ENCODE data around the gene NR2F1-AS1.

Gene NR2F1-AS1

DNA sequence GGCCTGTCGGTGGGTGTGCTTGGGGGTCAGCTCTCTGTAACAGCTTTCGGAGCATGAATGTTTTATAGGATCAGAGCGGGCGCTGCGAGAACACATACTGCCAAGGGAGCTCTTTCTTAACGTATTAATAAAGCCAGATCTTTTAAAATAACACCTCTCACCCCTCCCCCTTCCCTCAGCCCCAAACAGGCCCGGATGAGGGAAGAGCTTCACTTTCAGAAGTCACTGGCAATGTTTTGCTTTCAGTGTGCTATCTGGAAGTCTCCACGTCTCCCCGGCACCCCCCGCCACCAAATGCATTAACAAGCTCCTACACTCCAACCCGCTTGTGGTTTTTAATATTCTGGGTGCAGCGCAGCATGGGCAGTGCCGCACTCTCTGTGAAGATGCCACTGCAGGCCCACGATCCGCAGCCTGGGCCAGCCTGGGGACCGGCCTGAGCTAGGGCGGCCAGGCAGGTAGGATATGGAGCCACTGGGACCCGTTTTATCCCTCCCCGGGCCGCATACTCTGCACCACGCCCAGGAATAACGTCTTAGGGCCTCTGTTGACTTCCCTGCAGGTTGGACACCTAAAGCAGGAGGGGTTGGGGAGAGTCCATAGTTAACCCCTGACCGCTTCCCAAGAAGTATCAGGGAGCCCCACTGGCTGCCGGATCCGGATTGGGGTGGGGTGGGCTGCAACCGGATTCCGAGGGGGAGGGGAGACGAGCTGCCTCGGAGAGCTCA lies 14.6 kb upstream of the NR2F1-AS1 start:
- in situ Hi-C loops (cut with HindIII; ENCODE audit: low sequenced_read_pairs): no loop called here
- DNase-seq (ENCODE audit: low read depth, low spot score): peak; percentile 77
- H3K4me3 ChIP-seq (ENCODE audit: low read depth, low read length): no peak overlapping the region
- TF ChIP-seq, protein P1, sequence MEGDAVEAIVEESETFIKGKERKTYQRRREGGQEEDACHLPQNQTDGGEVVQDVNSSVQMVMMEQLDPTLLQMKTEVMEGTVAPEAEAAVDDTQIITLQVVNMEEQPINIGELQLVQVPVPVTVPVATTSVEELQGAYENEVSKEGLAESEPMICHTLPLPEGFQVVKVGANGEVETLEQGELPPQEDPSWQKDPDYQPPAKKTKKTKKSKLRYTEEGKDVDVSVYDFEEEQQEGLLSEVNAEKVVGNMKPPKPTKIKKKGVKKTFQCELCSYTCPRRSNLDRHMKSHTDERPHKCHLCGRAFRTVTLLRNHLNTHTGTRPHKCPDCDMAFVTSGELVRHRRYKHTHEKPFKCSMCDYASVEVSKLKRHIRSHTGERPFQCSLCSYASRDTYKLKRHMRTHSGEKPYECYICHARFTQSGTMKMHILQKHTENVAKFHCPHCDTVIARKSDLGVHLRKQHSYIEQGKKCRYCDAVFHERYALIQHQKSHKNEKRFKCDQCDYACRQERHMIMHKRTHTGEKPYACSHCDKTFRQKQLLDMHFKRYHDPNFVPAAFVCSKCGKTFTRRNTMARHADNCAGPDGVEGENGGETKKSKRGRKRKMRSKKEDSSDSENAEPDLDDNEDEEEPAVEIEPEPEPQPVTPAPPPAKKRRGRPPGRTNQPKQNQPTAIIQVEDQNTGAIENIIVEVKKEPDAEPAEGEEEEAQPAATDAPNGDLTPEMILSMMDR (IDR thresholded peaks at IDR 0.05; ENCODE audit: low read depth, low read length): no peak

DNA sequence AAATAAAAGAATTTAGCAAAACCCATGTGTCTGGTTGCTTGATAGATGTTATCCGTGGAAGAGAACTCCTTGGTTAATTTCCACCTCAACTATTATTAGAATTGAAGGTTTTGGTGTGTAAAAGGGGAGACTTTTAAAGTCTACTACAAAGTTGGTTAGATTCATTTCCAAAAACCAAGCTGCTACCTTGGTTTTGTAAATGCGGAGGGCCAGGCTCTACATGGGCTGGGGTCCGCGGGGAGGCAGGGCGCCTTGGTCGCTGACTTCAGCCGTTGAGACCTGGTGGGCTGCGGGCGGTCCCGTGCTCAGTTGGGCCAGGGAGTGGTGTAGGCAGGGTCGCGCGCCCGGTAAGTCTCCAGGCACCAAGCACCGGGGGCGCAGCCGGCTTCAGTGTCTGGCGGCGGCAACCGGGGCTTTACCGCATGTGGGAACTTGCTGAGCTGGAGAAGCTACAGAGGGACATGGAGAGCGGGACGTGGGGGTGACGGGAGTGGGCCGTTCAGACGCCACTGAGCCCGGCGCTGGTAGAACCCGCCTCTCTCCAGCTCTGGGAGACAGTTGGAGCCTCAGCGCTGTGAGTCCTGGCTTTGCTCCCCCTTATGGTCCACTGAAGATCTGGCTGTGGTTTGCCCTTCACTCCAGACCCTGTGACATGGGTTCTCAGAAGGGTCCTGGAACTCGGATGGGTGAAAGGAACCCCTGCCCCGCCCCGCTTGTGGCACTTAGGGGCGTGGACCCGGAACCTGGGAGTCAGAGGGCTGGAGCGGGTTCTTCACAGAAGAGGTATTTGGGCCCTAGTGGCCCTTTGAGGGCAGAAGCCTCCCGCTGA lies 13.8 kb upstream of the NR2F1-AS1 start:
- DNase-seq (ENCODE audit: low read depth, low spot score): peak; percentile 66
- H3K4me3 ChIP-seq (ENCODE audit: low read depth, low read length): no peak overlapping the region
- TF ChIP-seq, protein P1 (IDR thresholded peaks at IDR 0.05; ENCODE audit: low read depth, low read length): peak; percentile 6
- in situ Hi-C loops (cut with HindIII; ENCODE audit: low sequenced_read_pairs): no loop called here

DNA sequence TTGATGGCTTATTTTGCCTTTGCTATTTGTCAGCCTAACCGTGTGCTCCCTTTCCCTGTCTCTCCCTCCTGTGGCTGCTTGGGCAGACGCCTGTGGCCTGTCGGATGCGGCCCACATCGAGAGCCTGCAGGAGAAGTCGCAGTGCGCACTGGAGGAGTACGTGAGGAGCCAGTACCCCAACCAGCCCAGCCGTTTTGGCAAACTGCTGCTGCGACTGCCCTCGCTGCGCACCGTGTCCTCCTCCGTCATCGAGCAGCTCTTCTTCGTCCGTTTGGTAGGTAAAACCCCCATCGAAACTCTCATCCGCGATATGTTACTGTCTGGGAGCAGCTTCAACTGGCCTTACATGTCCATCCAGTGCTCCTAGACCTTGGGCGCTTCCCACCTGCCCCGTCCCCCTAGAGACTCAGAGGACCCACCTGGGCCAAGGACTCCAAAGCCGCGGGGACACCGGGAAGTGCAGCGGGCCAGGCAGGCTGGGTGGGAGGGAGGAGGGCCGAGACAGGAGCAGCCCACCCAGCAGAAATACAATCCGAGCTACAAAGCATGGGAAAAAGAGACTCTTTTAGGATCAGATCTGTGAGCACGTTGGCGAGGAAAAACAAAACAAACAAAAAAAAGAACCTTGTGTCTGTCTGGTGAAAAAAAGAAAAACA lies 12.6 kb upstream of the NR2F1-AS1 start:
- TF ChIP-seq, protein P1 (IDR thresholded peaks at IDR 0.05; ENCODE audit: low read depth, low read length): no peak
- in situ Hi-C loops (cut with HindIII; ENCODE audit: low sequenced_read_pairs): no loop called here
- H3K4me3 ChIP-seq (ENCODE audit: low read depth, low read length): peak overlapping the region; percentile 17
- DNase-seq (ENCODE audit: low read depth, low spot score): peak; percentile 33

DNA sequence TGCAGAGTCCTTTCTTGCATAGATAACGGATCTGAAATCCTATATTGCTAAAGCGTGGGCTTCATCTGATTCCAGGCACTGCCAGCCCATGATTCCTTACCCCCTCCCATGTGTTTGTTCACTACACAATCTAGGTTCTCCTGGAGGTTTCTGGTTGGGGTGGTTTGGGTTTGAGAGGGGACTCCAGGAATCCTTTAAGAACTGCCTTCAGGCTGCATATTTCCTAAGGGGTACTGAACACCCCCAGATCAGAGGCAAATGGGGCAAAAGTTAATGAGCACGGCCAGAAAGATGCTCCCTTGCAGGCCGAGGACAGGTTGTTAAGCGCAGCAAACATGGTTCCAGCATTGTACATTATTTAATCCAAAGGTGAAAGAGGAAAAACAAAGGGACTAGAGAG lies 11.9 kb upstream of the NR2F1-AS1 start:
- peak overlapping the region; percentile 14 for H3K4me3 ChIP-seq (ENCODE audit: low read depth, low read length)
- TF ChIP-seq, protein P1 (IDR thresholded peaks at IDR 0.05; ENCODE audit: low read depth, low read length): no peak
- DNase-seq (ENCODE audit: low read depth, low spot score): peak; percentile 9
- in situ Hi-C loops (cut with HindIII; ENCODE audit: low sequenced_read_pairs): no loop called here

DNA sequence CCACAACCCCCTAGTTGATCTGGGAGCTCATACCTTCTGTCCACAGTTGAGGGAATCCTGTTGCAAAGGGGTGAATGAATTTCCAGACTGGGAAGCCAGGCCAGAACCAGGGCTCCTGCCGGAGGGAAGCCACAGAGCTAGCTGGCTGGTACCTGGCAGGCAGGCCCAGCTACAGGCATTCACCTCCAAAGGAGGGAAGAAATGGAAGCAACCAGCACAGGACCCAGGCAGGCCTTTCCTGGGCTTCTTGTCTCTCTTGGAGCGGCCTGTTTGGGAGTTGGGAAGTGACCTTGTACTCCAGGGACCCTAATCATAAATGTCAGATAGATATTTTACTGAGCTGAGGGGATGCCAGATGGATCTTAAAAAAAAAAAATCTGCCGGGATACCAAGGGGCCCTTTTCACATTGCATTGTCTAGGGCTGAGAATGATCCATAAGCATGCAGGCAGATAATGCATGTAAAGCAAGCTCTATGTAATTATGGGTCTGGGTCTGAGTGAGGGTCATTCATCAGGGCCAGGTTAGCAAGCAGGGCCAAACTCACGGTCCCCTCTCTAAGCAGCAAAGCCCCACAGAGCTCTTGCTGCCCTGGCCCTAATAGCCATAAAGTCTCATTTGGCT lies 10.4 kb upstream of the NR2F1-AS1 start:
- DNase-seq (ENCODE audit: low read depth, low spot score): no peak
- in situ Hi-C loops (cut with HindIII; ENCODE audit: low sequenced_read_pairs): no loop called here
- TF ChIP-seq, protein P1 (IDR thresholded peaks at IDR 0.05; ENCODE audit: low read depth, low read length): no peak
- peak overlapping the region; percentile 76 for H3K4me3 ChIP-seq (ENCODE audit: low read depth, low read length)

DNA sequence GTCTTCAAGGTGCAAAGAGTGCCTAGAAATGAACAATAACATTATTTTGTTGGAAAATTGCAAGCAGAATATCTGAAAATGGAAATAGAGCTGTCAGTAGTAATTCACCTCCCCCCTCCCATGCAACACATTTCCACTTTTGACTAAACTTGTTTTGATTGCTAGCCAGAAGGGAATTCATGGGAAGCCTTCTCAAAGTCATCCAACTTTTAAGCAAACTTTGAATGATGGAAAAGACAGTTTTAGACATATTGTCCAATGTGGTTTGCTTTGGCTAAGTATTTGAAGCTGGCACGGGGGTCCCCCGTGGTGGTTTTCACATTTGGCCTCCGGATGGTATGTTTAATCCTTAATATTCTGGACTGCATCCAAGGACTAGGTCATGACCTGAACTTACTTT lies 9.5 kb upstream of the NR2F1-AS1 start:
- TF ChIP-seq, protein P1 (IDR thresholded peaks at IDR 0.05; ENCODE audit: low read depth, low read length): no peak
- in situ Hi-C loops (cut with HindIII; ENCODE audit: low sequenced_read_pairs): no loop called here
- DNase-seq (ENCODE audit: low read depth, low spot score): peak; percentile 55
- peak overlapping the region; percentile 76 for H3K4me3 ChIP-seq (ENCODE audit: low read depth, low read length)

Data from astrocyte of the spinal cord (primary cell).